Endothelial cell of umbilical vein (primary cell): ENCODE data around the gene TMIE. TPM values are rescaled to one million over a fixed set of nuclear protein-coding genes. Genes with fewer than 3 reads are reported as not detected.

Source experiments
- BruUV-seq: library from RNA; stranded (reverse); fragments of 400-500 nt; replicated peaks from 2 replicates; lab custom pipeline; 2021; lab: Mats Ljungman, UMichigan
- CTCF ChIA-PET: fragments of 300-600, 350-600 bp; sonication (Branson Sonifier 250); formaldehyde crosslinking; loops from one replicate; lab custom pipeline; 2021; ENCODE audit warnings: antibody characterized with exemption, inconsistent platforms; lab: Charles Lee
- POLR2A ChIA-PET: fragments of 300-600, 350-600 bp; sonication (Branson Sonifier 250); formaldehyde crosslinking; loops from one replicate; lab custom pipeline; 2021; ENCODE audit warnings: antibody characterized with exemption, inconsistent platforms; lab: Charles Lee
- DNase-seq: peaks from one replicate; pipeline ENCODE4 v3.0.0-alpha.2; 2011; ENCODE audit warnings: low read depth, low spot score
- FAIRE-seq: peaks from 2 replicates; lab custom pipeline; 2011; peaks lifted over from hg19 to GRCh38; lab: Jason Lieb, UNC
- H2AFZ ChIP-seq: 2 replicates; pipeline ENCODE4 v1.6.0; 2012; ENCODE audit warnings: low read depth, low read length, control low read depth, inconsistent platforms
- H3K27ac ChIP-seq: 2 replicates; pipeline ENCODE4 v1.5.1; 2011; ENCODE audit warnings: low read depth, mild to moderate bottlenecking, control low read depth, low read length, moderate library complexity; ENCODE audit not compliant: insufficient read depth
- H3K27me3 ChIP-seq, 2 experiments: 2 replicates each; pipeline versions ENCODE4 v1.6.0 to v1.6.1; 2011; ENCODE audit warnings: low read length in 2 of 2, mixed read lengths in 1 of 2; ENCODE audit not compliant: control insufficient read depth in 2 of 2, insufficient read depth in 2 of 2
- H3K36me3 ChIP-seq, 2 experiments: 2 replicates in 1 of 2; 3 replicates in 1 of 2; pipeline ENCODE4 v1.5.1; 2011; ENCODE audit warnings: low read length in 2 of 2, mild to moderate bottlenecking in 1 of 2, moderate library complexity in 1 of 2; ENCODE audit not compliant: control insufficient read depth in 2 of 2, insufficient read depth in 2 of 2; ENCODE audit errors: extremely low read depth in 1 of 2
- H3K4me1 ChIP-seq: 3 replicates; pipeline ENCODE4 v1.5.1; 2011; ENCODE audit warnings: mild to moderate bottlenecking, low read length; ENCODE audit not compliant: control insufficient read depth, insufficient read depth; ENCODE audit errors: extremely low read depth
- H3K4me2 ChIP-seq: 2 replicates; pipeline ENCODE4 v1.6.1; 2011; ENCODE audit warnings: low read length, control low read depth, mixed read lengths; ENCODE audit not compliant: insufficient read depth
- H3K4me3 ChIP-seq, 3 experiments: fragments of 200-600 bp in 1 of 3; sonication (generic), shearing (Covaris generic) in 1 of 3; replicated peaks in 1 of 3; 2 replicates each; pipeline ENCODE4 v1.5.1; 2011 to 2016; ENCODE audit warnings: control low read depth in 3 of 3, low read length in 3 of 3, mild to moderate bottlenecking in 2 of 3, inconsistent platforms in 1 of 3, low read depth in 1 of 3, moderate library complexity in 1 of 3; ENCODE audit not compliant: insufficient read depth in 1 of 3
- H3K79me2 ChIP-seq: 2 replicates; pipeline ENCODE4 v1.6.0; 2012; ENCODE audit warnings: low read length, inconsistent platforms; ENCODE audit not compliant: control insufficient read depth, insufficient read depth
- H3K9ac ChIP-seq: replicated peaks from 2 replicates; pipeline ENCODE3; 2011; ENCODE audit warnings: low read length, control low read depth; ENCODE audit not compliant: insufficient read depth; ENCODE audit errors: extremely low read depth
- H3K9me1 ChIP-seq: replicated peaks from 3 replicates; pipeline ENCODE4 v1.6.0; 2011; ENCODE audit warnings: mild to moderate bottlenecking, low read length; ENCODE audit not compliant: control insufficient read depth, insufficient read depth; ENCODE audit errors: extremely low read depth
- H3K9me3 ChIP-seq: replicated peaks from 2 replicates; pipeline ENCODE4 v1.5.1; 2012; ENCODE audit warnings: low read length, inconsistent platforms; ENCODE audit not compliant: control insufficient read depth, insufficient read depth
- H4K20me1 ChIP-seq: replicated peaks from 2 replicates; pipeline ENCODE3; 2011; ENCODE audit warnings: mild to moderate bottlenecking, low read length; ENCODE audit not compliant: control insufficient read depth, insufficient read depth; ENCODE audit errors: extremely low read depth
- EZH2 ChIP-seq: IDR thresholded peaks from 2 replicates; pipeline ENCODE4 v1.6.1; 2012; ENCODE audit warnings: borderline replicate concordance, low read depth, mild to moderate bottlenecking, moderate library complexity, low read length, inconsistent platforms; ENCODE audit not compliant: severe bottlenecking
- FOS ChIP-seq: IDR thresholded peaks from 2 replicates; pipeline ENCODE4 v1.6.1; 2011; ENCODE audit warnings: mild to moderate bottlenecking, low read length, moderate library complexity, borderline replicate concordance; ENCODE audit not compliant: insufficient read depth
- GATA2 ChIP-seq: IDR thresholded peaks from 2 replicates; pipeline ENCODE4 v1.7.0; 2011; ENCODE audit warnings: low read depth, mild to moderate bottlenecking, moderate library complexity, mixed read lengths, low read length; ENCODE audit not compliant: insufficient read length, insufficient read depth
- JUN ChIP-seq: IDR thresholded peaks from 2 replicates; pipeline ENCODE4 v1.6.1; 2011; ENCODE audit warnings: borderline replicate concordance, low read depth; ENCODE audit not compliant: insufficient read length, insufficient read depth
- MAX ChIP-seq: IDR thresholded peaks from 2 replicates; pipeline ENCODE4 v1.6.1; 2011; ENCODE audit not compliant: insufficient read depth, insufficient read length
- MYC ChIP-seq: IDR thresholded peaks from one replicate; pipeline ENCODE4 v1.6.1; 2011; ENCODE audit warnings: mild to moderate bottlenecking, low read depth, low read length
- POLR2A ChIP-seq: IDR thresholded peaks from 2 replicates; pipeline ENCODE4 v1.6.1; 2012; ENCODE audit warnings: low read depth, mild to moderate bottlenecking, control low read depth, low read length
- POLR2AphosphoS5 ChIP-seq: IDR thresholded peaks from 2 replicates; pipeline ENCODE4 v1.6.1; 2012; ENCODE audit warnings: low read depth, mild to moderate bottlenecking, control low read depth, low read length, moderate library complexity; ENCODE audit not compliant: insufficient read depth
- dilution Hi-C: fragments of 300-500 bp; cut with MboI; formaldehyde crosslinking; loops from one replicate; pipeline ENCODE4 v1.15.0; 2019; ENCODE audit warnings: low sequenced_read_pairs; ENCODE audit not compliant: extremely low pct_ligation_motif_present
- intact Hi-C: fragments of 100-400 bp; cut with micrococcal nuclease; formaldehyde crosslinking; loops from one replicate; pipeline ENCODE4 v1.10.0; 2022
- polyA plus RNA-seq, 4 experiments: library from polyadenylated mRNA; depleted of rRNA in 3 of 4; stranded (reverse) in 3 of 4; unstranded in 1 of 4; fragments of >200 nt; gene quantifications; 2 replicates each; pipeline versions ENCODE4 v1.2.1 to v1.2.3, GENCODE V29; 2011 to 2012; ENCODE audit warnings: missing spikeins in 1 of 4
- total RNA-seq: library from RNA; stranded (reverse); gene quantifications from 2 replicates; pipeline ENCODE4 v1.2.3, GENCODE V29; 2021
- TF ChIP-seq, protein P1 (sequence below), 2 donors: IDR thresholded peaks; 1 replicate in 1 of 2; 2 replicates in 1 of 2; pipeline ENCODE4 v1.5.1; 2011; ENCODE audit warnings: low read length in 2 of 2, mild to moderate bottlenecking in 2 of 2, moderate library complexity in 2 of 2, control low read depth in 1 of 2, inconsistent platforms in 1 of 2, low read depth in 1 of 2; ENCODE audit not compliant: insufficient read depth in 1 of 2; ENCODE audit errors: extremely low read depth in 1 of 2

The TMIE gene
- total and polyA plus RNA-seq, 2 donors (not counting 3 experiments of a cell fraction or from before 2014, with no cell fraction given) = 0.15 to 0.27 TPM

DNA sequence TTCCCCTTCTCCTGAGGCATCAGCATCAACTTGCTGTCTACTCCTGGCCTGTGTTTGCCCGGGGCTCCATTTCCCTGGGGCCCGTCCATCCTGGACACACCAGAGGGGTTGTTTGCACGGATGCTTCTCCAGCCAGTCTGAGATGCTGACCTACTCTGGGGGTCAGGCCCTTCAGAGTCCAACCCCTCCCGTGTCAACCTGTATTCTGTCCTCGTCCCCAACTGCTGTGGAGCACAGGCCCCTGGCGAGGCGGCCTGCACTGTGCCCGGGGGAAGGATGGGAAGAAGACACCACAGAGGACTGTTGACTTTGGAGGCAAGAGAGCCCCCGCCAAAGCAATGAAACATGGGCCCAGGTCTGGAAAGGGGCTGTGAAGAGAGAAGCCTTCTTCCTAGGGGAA lies 33.5 kb upstream of the TMIE start:
- H3K27ac ChIP-seq = no peak overlapping the region
- intact Hi-C loops = no loop called here
- no peak overlapping the region for H3K4me3 ChIP-seq
- dilution Hi-C loops = no loop called here
- no peaks in the 10 kb centered on the region for H3K9me3 ChIP-seq
- BruUV-seq = no TSS peak
- no peak for TF ChIP-seq MAX
- FAIRE-seq (no peak), DNase-seq (no peak)
- no peaks in the 10 kb centered on the region for H3K79me2 ChIP-seq
- no peaks in the 10 kb centered on the region for H4K20me1 ChIP-seq
- no peak overlapping the region for H3K9ac ChIP-seq
- no peaks in the 10 kb centered on the region for H3K36me3 ChIP-seq
- no peaks in the 10 kb centered on the region for H3K4me1 ChIP-seq
- no peak overlapping the region for H3K4me2 ChIP-seq
- CTCF ChIA-PET = no interaction called here
- no peaks in the 10 kb centered on the region for H3K9me1 ChIP-seq
- H3K27me3 ChIP-seq = no peaks in the 10 kb centered on the region
- H2AFZ ChIP-seq = no peak overlapping the region
- POLR2A ChIA-PET = no interaction called here

DNA sequence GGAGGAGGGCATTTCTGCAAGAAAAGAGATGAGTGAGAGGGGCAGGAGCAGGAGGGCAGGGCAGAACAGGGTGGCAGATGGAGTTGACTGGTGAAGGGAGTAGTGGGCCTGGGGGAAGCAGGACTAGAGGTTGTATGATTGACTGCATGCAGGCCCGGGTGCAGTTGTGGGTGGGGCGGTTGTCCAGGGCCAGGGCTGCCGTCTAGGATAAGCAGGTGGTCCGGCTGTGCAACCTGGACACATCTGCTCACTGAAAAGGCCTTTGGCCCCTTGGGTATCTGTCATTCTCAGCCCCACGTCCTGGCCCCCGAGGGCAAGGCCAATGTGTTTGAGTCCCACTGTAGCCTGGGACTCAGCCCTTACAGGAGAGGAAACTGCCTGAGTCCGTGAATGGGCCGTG lies 33.1 kb upstream of the TMIE start:
- Histone ChIP-seq H3K4me3 (no peak overlapping the region), H3K79me2 (no peaks in the 10 kb centered on the region), H3K27ac (no peak overlapping the region), H3K4me2 (no peak overlapping the region), H3K9me3 (no peaks in the 10 kb centered on the region), H2AFZ (no peak overlapping the region), H3K27me3 (no peaks in the 10 kb centered on the region), H3K9ac (no peak overlapping the region), H3K4me1 (no peaks in the 10 kb centered on the region), H3K9me1 (no peaks in the 10 kb centered on the region), H4K20me1 (no peaks in the 10 kb centered on the region), H3K36me3 (no peaks in the 10 kb centered on the region)
- no TSS peak for BruUV-seq
- dilution Hi-C loops (no loop called here), intact Hi-C loops (no loop called here)
- ChIA-PET POLR2A (no interaction called here), CTCF (no interaction called here)
- FAIRE-seq = no peak
- TF ChIP-seq, protein P1, sequence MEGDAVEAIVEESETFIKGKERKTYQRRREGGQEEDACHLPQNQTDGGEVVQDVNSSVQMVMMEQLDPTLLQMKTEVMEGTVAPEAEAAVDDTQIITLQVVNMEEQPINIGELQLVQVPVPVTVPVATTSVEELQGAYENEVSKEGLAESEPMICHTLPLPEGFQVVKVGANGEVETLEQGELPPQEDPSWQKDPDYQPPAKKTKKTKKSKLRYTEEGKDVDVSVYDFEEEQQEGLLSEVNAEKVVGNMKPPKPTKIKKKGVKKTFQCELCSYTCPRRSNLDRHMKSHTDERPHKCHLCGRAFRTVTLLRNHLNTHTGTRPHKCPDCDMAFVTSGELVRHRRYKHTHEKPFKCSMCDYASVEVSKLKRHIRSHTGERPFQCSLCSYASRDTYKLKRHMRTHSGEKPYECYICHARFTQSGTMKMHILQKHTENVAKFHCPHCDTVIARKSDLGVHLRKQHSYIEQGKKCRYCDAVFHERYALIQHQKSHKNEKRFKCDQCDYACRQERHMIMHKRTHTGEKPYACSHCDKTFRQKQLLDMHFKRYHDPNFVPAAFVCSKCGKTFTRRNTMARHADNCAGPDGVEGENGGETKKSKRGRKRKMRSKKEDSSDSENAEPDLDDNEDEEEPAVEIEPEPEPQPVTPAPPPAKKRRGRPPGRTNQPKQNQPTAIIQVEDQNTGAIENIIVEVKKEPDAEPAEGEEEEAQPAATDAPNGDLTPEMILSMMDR (IDR thresholded peaks at IDR 0.05; ENCODE audit: extremely low read depth in 1 of 2, insufficient read depth in 1 of 2, low read depth in 1 of 2, low read length in 2 of 2) = no peak
- TF ChIP-seq FOS (no peak), JUN (no peak), POLR2AphosphoS5 (no peak), MAX (no peak), EZH2 (no peak), POLR2A (no peak), GATA2 (no peak), MYC (no peak)
- DNase-seq = no peak
